ENCODE data around the gene BRI3BP.
"Not testable (repeated sequence)": the region's sequence is repeated elsewhere in the genome, so short reads cannot be mapped to it uniquely, and the experiment has no call there.

BRI3BP gene

GRCh38 chr12:125021771-125022170 is 28.3 kb downstream of the BRI3BP start:
- peaks cover 2% of the 10 kb centered on the region for H3K4me1 Mint-ChIP-seq
- H3K36me3 Mint-ChIP-seq = peaks cover 21% of the 10 kb centered on the region
- H3K27me3 Mint-ChIP-seq = no peaks in the 10 kb centered on the region
- no peak overlapping the region for H3K4me3 Mint-ChIP-seq
- DNase-seq (ENCODE audit: low spot score in 2 of 2) = no peak
- no peaks in the 10 kb centered on the region for H3K9me3 Mint-ChIP-seq
- peak overlapping the region; percentile 78 for H3K27ac Mint-ChIP-seq
- ATAC-seq (ENCODE audit: low read depth) = no peak

- Mint-ChIP-seq H3K27ac (no peak overlapping the region), H3K9me3 (no peaks in the 10 kb centered on the region), H3K36me3 (peaks cover 22% of the 10 kb centered on the region), H3K4me1 (peaks cover 2% of the 10 kb centered on the region), H3K4me3 (no peak overlapping the region), H3K27me3 (no peaks in the 10 kb centered on the region)
- DNase-seq (ENCODE audit: low spot score in 2 of 2) (no peak), ATAC-seq (ENCODE audit: low read depth) (no peak)
Observed at GRCh38 chr12:125023065-125023464, 29.6 kb downstream of the BRI3BP start.

DNA sequence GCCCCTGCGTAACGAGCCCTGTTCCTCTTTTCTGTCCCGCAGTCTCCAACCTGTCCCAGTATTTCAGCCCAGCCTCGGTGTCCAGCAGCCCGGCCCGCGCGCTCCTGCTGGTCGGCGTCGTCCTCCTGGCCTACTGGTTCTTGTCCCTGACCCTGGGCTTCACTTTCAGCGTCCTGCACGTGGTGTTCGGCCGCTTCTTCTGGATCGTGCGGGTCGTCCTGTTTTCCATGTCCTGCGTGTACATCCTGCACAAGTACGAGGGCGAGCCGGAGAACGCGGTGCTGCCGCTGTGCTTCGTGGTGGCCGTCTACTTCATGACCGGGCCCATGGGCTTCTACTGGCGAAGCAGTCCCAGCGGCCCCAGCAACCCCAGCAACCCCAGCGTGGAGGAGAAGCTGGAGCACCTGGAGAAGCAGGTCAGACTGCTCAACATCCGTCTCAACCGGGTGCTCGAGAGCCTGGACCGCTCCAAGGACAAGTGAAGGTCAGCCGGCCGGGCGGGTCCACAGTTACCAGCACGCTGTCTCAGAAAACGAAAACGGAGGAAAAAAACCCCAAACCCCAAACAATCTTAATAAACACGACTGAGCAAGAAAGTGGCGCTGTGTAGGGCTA is 31.6 kb downstream of the BRI3BP start:
- H3K4me3 Mint-ChIP-seq = no peak overlapping the region
- no peaks in the 10 kb centered on the region for H3K27me3 Mint-ChIP-seq
- H3K27ac Mint-ChIP-seq = no peak overlapping the region
- H3K36me3 Mint-ChIP-seq = peaks cover 22% of the 10 kb centered on the region
- no peak for ATAC-seq (ENCODE audit: low read depth)
- H3K9me3 Mint-ChIP-seq = no peaks in the 10 kb centered on the region
- peaks cover 5% of the 10 kb centered on the region for H3K4me1 Mint-ChIP-seq
- DNase-seq (ENCODE audit: low spot score in 2 of 2) = no peak

DNA sequence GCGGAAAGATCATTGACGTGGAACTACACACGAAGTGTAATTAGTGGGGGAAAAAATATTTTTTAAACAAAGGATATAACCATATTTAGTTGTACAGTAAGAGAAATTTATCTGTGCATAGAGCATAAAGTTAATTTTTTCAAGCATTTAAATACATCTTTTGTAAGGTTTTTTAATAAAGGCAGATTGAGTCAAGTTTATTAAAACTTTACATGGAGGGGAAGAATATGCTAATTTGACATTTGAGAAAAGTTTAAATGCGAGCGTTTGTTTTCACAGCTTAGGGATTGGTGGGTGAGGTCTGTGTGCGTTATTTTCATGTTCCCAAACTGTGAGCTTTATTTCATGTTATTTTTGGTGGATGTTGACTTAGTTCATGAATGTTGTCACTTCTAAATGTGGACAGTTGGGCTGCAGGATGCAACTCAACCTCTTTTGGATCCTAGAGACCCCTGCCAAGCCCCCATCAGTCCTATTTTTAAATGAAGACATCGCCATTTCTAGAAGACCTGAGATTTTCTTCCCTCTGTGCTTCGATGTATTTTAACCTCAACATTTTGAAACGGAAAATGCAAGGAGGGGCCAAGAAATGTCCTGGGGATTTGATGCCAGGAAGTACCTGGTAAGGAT is 32.3 kb downstream of the BRI3BP start:
- no peak for ATAC-seq (ENCODE audit: low read depth)
- H3K4me3 Mint-ChIP-seq = no peak overlapping the region

DNA sequence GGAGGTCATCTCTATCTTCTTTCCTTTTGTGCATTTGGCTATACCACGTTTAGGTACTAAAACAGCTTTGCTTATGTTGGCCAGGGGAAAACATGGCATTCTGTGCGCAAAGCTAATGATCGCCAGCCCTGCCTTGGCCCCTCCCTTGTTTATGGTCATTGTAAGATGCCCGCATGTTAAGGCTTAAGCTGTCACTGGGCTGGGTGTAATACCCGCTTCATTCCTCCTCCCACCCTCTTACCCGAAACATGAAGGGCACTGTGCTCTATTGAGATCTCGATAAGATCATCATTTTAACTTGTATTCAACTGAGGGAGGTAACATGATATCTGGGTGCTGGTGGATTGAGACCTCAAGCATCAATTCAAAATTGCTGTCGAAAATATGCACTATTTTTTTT is 34.7 kb downstream of the BRI3BP start:
- Mint-ChIP-seq H3K4me1 (peaks cover 3% of the 10 kb centered on the region), H3K4me3 (no peak overlapping the region), H3K27ac (no peak overlapping the region), H3K27me3 (no peaks in the 10 kb centered on the region), H3K9me3 (no peaks in the 10 kb centered on the region), H3K36me3 (peaks cover 15% of the 10 kb centered on the region)
- ATAC-seq (ENCODE audit: low read depth) = no peak
- no peak for DNase-seq (ENCODE audit: low spot score in 2 of 2)

More for the DNA sequence above, 32.3 kb downstream of the BRI3BP start:
- Mint-ChIP-seq H3K27ac (no peak overlapping the region), H3K9me3 (no peaks in the 10 kb centered on the region), H3K36me3 (peaks cover 22% of the 10 kb centered on the region), H3K27me3 (no peaks in the 10 kb centered on the region), H3K4me1 (peaks cover 5% of the 10 kb centered on the region)
- DNase-seq (ENCODE audit: low spot score in 2 of 2) = no peak

GRCh38 chr12:125029761-125030358 is 36.4 kb downstream of the BRI3BP start:
- Mint-ChIP-seq H3K27me3 (no peaks in the 10 kb centered on the region), H3K4me1 (peaks cover 3% of the 10 kb centered on the region), H3K9me3 (no peaks in the 10 kb centered on the region), H3K4me3 (no peak overlapping the region), H3K27ac (no peak overlapping the region), H3K36me3 (peaks cover 12% of the 10 kb centered on the region)
- ATAC-seq (ENCODE audit: low read depth) (no peak), DNase-seq (ENCODE audit: low spot score in 2 of 2) (no peak)

- not testable (repeated sequence) for H3K4me1 Mint-ChIP-seq; H3K36me3 Mint-ChIP-seq; H3K27me3 Mint-ChIP-seq; H3K27ac Mint-ChIP-seq; DNase-seq (ENCODE audit: low spot score in 2 of 2); H3K4me3 Mint-ChIP-seq; H3K9me3 Mint-ChIP-seq; ATAC-seq (ENCODE audit: low read depth)
Observed at GRCh38 chr12:125031471-125031870, 38.0 kb downstream of the BRI3BP start.

DNA sequence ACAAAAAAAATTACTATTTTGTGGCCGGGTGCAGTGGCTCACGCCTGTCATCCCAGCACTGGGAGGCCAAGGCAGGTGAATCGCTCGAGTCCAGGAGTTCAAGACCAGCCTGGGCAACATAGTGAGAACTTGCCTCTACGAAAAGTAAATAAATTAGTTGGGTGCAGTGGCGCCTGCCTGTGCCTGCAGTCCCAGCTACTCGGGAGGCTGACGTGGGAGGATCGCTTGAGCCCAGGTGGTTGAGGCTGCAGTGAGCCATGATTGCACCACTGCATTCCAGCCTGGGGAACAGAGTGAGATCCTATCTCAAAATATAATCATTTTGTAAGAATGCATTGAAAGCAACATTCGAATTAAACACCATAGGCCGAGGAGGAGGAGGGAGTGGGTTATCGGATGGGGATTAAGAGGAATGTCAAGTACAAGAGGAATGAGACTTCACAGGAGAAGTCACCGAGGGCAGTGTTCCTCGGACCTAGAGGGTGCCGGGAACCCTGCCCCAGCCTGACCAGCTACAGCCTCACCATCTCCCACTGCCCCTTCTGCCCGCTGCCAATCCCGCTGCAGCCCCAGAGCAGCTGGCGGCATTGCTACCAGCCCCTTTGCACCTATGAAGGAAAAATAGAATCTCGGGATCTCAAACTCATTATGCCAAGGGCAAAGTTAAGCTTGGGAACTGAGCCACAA is 39.2 kb downstream of the BRI3BP start:
- Mint-ChIP-seq H3K27me3 (no peaks in the 10 kb centered on the region), H3K9me3 (no peaks in the 10 kb centered on the region)
- ATAC-seq (ENCODE audit: low read depth) = no peak

GRCh38 chr12:125033288-125033687 is 39.8 kb downstream of the BRI3BP start:
- H3K27ac Mint-ChIP-seq = no peak overlapping the region
- no peak for ATAC-seq (ENCODE audit: low read depth)
- H3K27me3 Mint-ChIP-seq = no peaks in the 10 kb centered on the region
- no peak for DNase-seq (ENCODE audit: low spot score in 2 of 2)
- H3K9me3 Mint-ChIP-seq = no peaks in the 10 kb centered on the region
- peaks cover 3% of the 10 kb centered on the region for H3K4me1 Mint-ChIP-seq
- peaks cover 4% of the 10 kb centered on the region for H3K36me3 Mint-ChIP-seq
- H3K4me3 Mint-ChIP-seq = no peak overlapping the region

More for the DNA sequence above, 39.2 kb downstream of the BRI3BP start:
- Mint-ChIP-seq H3K27ac (no peak overlapping the region), H3K4me3 (no peak overlapping the region), H3K36me3 (peaks cover 7% of the 10 kb centered on the region), H3K4me1 (peaks cover 3% of the 10 kb centered on the region)
- no peak for DNase-seq (ENCODE audit: low spot score in 2 of 2)

DNA sequence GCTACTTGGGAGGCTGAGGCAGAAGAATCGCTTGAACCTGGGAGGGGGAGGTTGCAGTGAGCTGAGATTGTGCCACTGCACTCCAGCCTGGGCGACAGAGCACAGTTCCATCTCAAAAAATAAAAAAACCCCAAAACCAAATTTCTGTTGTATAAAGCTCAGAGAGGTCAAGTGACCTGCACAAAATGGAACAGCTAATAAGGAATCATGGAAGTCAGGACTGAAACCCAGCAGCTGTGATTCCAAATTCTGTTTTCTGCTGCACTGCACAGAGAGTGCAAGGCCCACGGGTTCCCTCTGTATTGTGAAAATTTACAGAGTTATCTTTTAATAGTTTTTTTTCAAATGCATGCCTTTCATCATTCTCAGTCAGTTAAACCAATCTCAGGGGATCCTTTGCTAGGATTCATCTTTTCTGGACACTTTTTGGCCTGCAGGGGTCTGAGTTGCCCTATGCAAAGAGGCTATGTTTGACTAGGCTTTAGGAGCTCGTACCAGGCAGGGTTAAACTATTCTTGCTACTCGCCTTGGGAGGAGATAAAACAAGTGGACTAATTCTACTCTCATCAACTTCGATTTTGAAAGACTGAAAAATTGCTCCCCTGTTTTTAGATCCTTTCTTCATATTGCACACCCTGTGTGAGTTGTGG is 45.7 kb downstream of the BRI3BP start:
- no peaks in the 10 kb centered on the region for H3K9me3 Mint-ChIP-seq
- H3K27me3 Mint-ChIP-seq = no peaks in the 10 kb centered on the region
- H3K4me1 Mint-ChIP-seq = no peaks in the 10 kb centered on the region

GRCh38 chr12:125049093-125049458 is 55.6 kb downstream of the BRI3BP start:
- H3K4me1 Mint-ChIP-seq = peaks cover 8% of the 10 kb centered on the region
- DNase-seq (ENCODE audit: low spot score in 2 of 2) = no peak
- H3K4me3 Mint-ChIP-seq = peak overlapping the region; percentile 94
- no peak for ATAC-seq (ENCODE audit: low read depth)
- H3K27me3 Mint-ChIP-seq = no peaks in the 10 kb centered on the region
- H3K9me3 Mint-ChIP-seq = no peaks in the 10 kb centered on the region
- H3K36me3 Mint-ChIP-seq = no peaks in the 10 kb centered on the region
- H3K27ac Mint-ChIP-seq = peak overlapping the region; percentile 85

More for the DNA sequence above, 45.7 kb downstream of the BRI3BP start:
- no peak for ATAC-seq (ENCODE audit: low read depth)
- no peak for DNase-seq (ENCODE audit: low spot score in 2 of 2)
- Mint-ChIP-seq H3K36me3 (peaks cover 1% of the 10 kb centered on the region), H3K27ac (no peak overlapping the region), H3K4me3 (no peak overlapping the region)

DNA sequence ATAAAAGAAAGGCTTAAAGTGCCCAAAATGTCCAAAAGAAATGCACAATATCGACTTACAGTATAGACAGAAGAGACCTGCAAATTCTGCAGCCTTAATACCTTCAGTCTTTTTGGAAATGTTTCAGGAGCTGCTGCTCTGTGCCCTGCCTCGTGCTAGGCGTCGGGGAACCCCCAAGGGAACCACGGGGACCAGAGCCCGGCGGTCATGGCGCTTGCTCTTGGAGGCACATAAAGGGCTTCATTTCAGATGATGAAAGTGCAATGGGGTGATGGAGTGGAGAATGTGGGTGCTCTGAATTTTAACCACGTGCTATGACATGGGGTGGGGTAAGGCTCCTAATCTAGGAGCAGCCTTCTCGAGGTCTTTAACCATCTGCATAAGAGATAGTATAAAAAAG is 57.0 kb downstream of the BRI3BP start:
- no peak for DNase-seq (ENCODE audit: low spot score in 2 of 2)
- Mint-ChIP-seq H3K4me3 (peak overlapping the region; percentile 39), H3K27ac (no peak overlapping the region), H3K4me1 (peaks cover 8% of the 10 kb centered on the region), H3K36me3 (no peaks in the 10 kb centered on the region), H3K27me3 (no peaks in the 10 kb centered on the region), H3K9me3 (no peaks in the 10 kb centered on the region)
- no peak for ATAC-seq (ENCODE audit: low read depth)

GRCh38 chr12:125050868-125051267 is 57.4 kb downstream of the BRI3BP start:
- no peaks in the 10 kb centered on the region for H3K9me3 Mint-ChIP-seq
- H3K36me3 Mint-ChIP-seq = no peaks in the 10 kb centered on the region
- no peak overlapping the region for H3K4me3 Mint-ChIP-seq
- no peak for ATAC-seq (ENCODE audit: low read depth)
- DNase-seq (ENCODE audit: low spot score in 2 of 2) = no peak
- H3K27ac Mint-ChIP-seq = no peak overlapping the region
- H3K4me1 Mint-ChIP-seq = peaks cover 8% of the 10 kb centered on the region
- no peaks in the 10 kb centered on the region for H3K27me3 Mint-ChIP-seq

DNA sequence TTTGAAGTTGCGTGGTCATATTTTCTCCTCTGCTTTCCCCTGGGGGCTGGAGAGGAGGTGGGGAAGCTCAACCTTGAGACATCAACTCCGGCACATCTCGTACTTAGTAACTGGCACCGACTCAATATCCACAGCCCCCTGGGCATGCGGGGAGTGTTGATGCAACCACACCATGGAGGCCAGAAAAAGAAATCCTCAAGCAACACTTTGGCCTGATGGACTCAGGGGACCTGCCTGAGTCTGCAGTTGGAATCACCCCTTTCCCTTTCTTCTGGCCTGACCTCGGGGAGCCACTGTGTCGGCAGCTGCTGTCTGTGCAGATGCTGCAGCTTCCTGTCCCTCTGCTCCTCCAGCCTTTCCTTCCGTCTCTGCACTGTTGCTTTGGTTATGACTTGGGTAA is 60.4 kb downstream of the BRI3BP start:
- Mint-ChIP-seq H3K27ac (no peak overlapping the region), H3K36me3 (no peaks in the 10 kb centered on the region), H3K4me1 (peaks cover 8% of the 10 kb centered on the region), H3K4me3 (no peak overlapping the region), H3K9me3 (no peaks in the 10 kb centered on the region), H3K27me3 (peaks cover 3% of the 10 kb centered on the region)
- ATAC-seq (ENCODE audit: low read depth) = no peak
- DNase-seq (ENCODE audit: low spot score in 2 of 2) = no peak

Data from memory B cell (primary cell).